ENCODE measurements around the gene SSRP1. TPM values are rescaled to one million over a fixed set of nuclear protein-coding genes. Genes with fewer than 3 reads are reported as not detected.

SSRP1 gene
- total RNA-seq, 1 donor from 2014 or later, result 96.6 TPM

GRCh38 chr11:57311109-57311936 lies 24.4 kb downstream of the SSRP1 start:
- peak overlapping the region; percentile 51 for H3K4me3 ChIP-seq (ENCODE audit: low read depth, low read length)
- FAIRE-seq (no peak), DNase-seq (ENCODE audit: low read depth) (peak; percentile 92)
- no peak for TF ChIP-seq CTCF (IDR thresholded peaks at IDR 0.05; ENCODE audit: insufficient read depth, low read length, severe bottlenecking)
- peaks cover 50% of the 10 kb centered on the region for H3K36me3 ChIP-seq (ENCODE audit: control insufficient read depth, insufficient read depth, low read length)
- no peaks in the 10 kb centered on the region for H3K27me3 ChIP-seq (ENCODE audit: control insufficient read depth, insufficient read depth, low read length)

GRCh38 chr11:57310630-57311086 lies 25.0 kb downstream of the SSRP1 start:
- TF ChIP-seq CTCF (IDR thresholded peaks at IDR 0.05; ENCODE audit: insufficient read depth, low read length, severe bottlenecking), result no peak
- H3K4me3 ChIP-seq (ENCODE audit: low read depth, low read length), result peak overlapping the region; percentile 51
- peak; percentile 55 for FAIRE-seq
- peaks cover 45% of the 10 kb centered on the region for H3K36me3 ChIP-seq (ENCODE audit: control insufficient read depth, insufficient read depth, low read length)
- no peaks in the 10 kb centered on the region for H3K27me3 ChIP-seq (ENCODE audit: control insufficient read depth, insufficient read depth, low read length)
- no peak for DNase-seq (ENCODE audit: low read depth)

GRCh38 chr11:57310091-57310490 lies 25.6 kb downstream of the SSRP1 start:
- FAIRE-seq (no peak), DNase-seq (ENCODE audit: low read depth) (no peak)
- Histone ChIP-seq H3K4me3 (ENCODE audit: low read depth, low read length) (peak overlapping the region; percentile 51), H3K36me3 (ENCODE audit: control insufficient read depth, insufficient read depth, low read length) (peaks cover 43% of the 10 kb centered on the region), H3K27me3 (ENCODE audit: control insufficient read depth, insufficient read depth, low read length) (no peaks in the 10 kb centered on the region)
- TF ChIP-seq CTCF (IDR thresholded peaks at IDR 0.05; ENCODE audit: insufficient read depth, low read length, severe bottlenecking), result no peak

GRCh38 chr11:57309106-57310059 lies 26.3 kb downstream of the SSRP1 start:
- DNase-seq (ENCODE audit: low read depth) (no peak), FAIRE-seq (no peak)
- no peak overlapping the region for H3K4me3 ChIP-seq (ENCODE audit: low read depth, low read length)

More at GRCh38 chr11:57309106-57310059, 26.3 kb downstream of the SSRP1 start:
- Histone ChIP-seq H3K27me3 (ENCODE audit: control insufficient read depth, insufficient read depth, low read length) (no peaks in the 10 kb centered on the region), H3K36me3 (ENCODE audit: control insufficient read depth, insufficient read depth, low read length) (peaks cover 41% of the 10 kb centered on the region)
- TF ChIP-seq CTCF (IDR thresholded peaks at IDR 0.05; ENCODE audit: insufficient read depth, low read length, severe bottlenecking), result no peak
